ENCODE data around the gene RAX2.

DNA sequence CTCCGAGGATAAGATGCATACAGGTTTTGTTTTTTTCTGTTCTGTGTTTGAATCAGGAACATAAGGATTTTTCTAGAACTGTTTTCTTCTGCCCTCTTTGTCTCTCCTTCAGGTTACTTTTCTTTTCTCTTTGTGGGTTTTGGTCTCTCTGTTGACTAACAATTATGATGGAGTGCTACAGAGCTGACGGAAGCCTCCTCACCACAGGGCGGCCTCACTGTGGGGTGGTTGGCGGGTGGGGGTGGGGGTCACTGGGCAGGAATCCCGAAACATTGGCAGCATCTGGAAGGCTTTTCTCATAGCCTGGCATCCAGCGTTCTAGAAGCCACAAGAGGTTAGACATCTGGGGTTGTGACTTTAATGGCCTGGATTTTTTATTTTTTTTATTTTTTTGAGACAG is 26.1 kb upstream of the RAX2 start:
- TF ChIP-seq, protein P1, sequence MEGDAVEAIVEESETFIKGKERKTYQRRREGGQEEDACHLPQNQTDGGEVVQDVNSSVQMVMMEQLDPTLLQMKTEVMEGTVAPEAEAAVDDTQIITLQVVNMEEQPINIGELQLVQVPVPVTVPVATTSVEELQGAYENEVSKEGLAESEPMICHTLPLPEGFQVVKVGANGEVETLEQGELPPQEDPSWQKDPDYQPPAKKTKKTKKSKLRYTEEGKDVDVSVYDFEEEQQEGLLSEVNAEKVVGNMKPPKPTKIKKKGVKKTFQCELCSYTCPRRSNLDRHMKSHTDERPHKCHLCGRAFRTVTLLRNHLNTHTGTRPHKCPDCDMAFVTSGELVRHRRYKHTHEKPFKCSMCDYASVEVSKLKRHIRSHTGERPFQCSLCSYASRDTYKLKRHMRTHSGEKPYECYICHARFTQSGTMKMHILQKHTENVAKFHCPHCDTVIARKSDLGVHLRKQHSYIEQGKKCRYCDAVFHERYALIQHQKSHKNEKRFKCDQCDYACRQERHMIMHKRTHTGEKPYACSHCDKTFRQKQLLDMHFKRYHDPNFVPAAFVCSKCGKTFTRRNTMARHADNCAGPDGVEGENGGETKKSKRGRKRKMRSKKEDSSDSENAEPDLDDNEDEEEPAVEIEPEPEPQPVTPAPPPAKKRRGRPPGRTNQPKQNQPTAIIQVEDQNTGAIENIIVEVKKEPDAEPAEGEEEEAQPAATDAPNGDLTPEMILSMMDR (conservative IDR thresholded peaks at IDR 0.05) = no peak
- no peak for TF ChIP-seq ZFX (IDR thresholded peaks at IDR 0.05)
